Chondrocyte (in vitro differentiated cells): ENCODE data around the gene TMEM263. TPM values are rescaled to one million over a fixed set of nuclear protein-coding genes. Genes with fewer than 3 reads are reported as not detected.
"Not testable (repeated sequence)": the region's sequence is repeated elsewhere in the genome, so short reads cannot be mapped to it uniquely, and the experiment has no call there.

ENCODE experiments used
- DNase-seq: peaks from one replicate; pipeline ENCODE4 v3.0.0; 2021; ENCODE audit warnings: mixed read lengths, low spot score
- H3K27ac Mint-ChIP-seq: one replicate; pipeline ENCODE4 v1.8.0; 2021; ENCODE audit warnings: mild to moderate bottlenecking, moderate library complexity, mixed read lengths; ENCODE audit not compliant: unreplicated experiment
- H3K27me3 Mint-ChIP-seq: 2 replicates; pipeline ENCODE4 v1.8.0; 2021; ENCODE audit warnings: low read depth, mixed read lengths
- H3K36me3 Mint-ChIP-seq: 2 replicates; pipeline ENCODE4 v1.8.0; 2021; ENCODE audit warnings: low read depth, mixed read lengths
- H3K4me1 Mint-ChIP-seq: 2 replicates; pipeline ENCODE4 v1.8.0; 2021; ENCODE audit warnings: low read depth, mild to moderate bottlenecking, mixed read lengths
- H3K4me3 Mint-ChIP-seq: one replicate; pipeline ENCODE4 v1.8.0; 2021; ENCODE audit warnings: mild to moderate bottlenecking, moderate library complexity, mixed read lengths; ENCODE audit not compliant: unreplicated experiment
- H3K9me3 Mint-ChIP-seq: 2 replicates; pipeline ENCODE4 v1.8.0; 2021; ENCODE audit warnings: low read depth, mixed read lengths
- total RNA-seq: library from RNA; stranded (reverse); gene quantifications from 3 replicates; pipeline ENCODE4 v1.2.1, GENCODE V29; 2021
- TF ChIP-seq, protein P1 (sequence below): fragments of 200-600 bp; sonication (generic); IDR thresholded peaks from 2 replicates; pipeline ENCODE4 v1.5.0; 2021; ENCODE audit warnings: antibody characterized with exemption, mild to moderate bottlenecking, moderate library complexity

TMEM263 gene
- total RNA-seq, 1 donor from 2014 or later = 135 TPM

DNA sequence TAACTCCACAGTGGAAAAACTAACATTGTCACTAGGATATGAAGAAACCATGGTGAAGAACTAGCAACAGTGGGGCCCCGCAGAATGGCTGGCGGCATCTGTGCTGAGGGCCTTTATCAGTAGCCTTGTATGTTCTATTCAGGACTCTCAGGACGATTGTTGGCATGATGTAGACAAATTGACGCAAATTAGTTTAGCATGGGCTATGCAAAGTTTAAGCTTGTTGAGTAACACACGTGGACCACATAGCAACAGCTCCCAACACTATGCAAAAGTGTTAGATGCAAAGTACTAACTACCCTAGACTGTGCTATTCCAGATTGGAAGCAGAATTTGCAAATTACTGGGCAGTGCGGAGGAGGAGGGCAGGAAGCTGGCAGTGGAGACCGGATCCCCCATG lies 38.2 kb upstream of the TMEM263 start:
- Mint-ChIP-seq H3K4me3 (no peak overlapping the region), H3K36me3 (no peaks in the 10 kb centered on the region), H3K4me1 (peaks cover 2% of the 10 kb centered on the region), H3K9me3 (no peaks in the 10 kb centered on the region), H3K27ac (no peak overlapping the region), H3K27me3 (peaks cover 2% of the 10 kb centered on the region)
- no peak for DNase-seq
- TF ChIP-seq, protein P1, sequence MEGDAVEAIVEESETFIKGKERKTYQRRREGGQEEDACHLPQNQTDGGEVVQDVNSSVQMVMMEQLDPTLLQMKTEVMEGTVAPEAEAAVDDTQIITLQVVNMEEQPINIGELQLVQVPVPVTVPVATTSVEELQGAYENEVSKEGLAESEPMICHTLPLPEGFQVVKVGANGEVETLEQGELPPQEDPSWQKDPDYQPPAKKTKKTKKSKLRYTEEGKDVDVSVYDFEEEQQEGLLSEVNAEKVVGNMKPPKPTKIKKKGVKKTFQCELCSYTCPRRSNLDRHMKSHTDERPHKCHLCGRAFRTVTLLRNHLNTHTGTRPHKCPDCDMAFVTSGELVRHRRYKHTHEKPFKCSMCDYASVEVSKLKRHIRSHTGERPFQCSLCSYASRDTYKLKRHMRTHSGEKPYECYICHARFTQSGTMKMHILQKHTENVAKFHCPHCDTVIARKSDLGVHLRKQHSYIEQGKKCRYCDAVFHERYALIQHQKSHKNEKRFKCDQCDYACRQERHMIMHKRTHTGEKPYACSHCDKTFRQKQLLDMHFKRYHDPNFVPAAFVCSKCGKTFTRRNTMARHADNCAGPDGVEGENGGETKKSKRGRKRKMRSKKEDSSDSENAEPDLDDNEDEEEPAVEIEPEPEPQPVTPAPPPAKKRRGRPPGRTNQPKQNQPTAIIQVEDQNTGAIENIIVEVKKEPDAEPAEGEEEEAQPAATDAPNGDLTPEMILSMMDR = no peak

DNA sequence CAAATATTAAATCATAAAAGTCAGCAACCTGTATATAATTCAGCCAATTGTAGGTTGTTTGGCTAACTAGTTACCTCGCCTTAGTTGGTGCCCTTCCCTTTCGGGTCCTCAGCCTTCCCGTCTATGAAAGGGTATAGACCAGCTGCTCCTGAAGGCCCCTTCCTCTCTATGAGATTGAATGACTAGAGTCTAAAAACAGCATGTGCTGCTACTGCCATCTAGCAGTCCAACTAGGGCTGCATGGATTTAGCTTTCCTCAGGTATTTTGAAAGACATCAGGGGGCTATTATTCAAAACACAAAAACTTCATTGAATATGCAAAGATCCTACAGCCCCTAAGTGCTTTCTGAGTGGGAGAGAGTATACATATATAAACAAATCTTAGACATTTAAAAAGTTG lies 37.0 kb upstream of the TMEM263 start:
- H3K27ac Mint-ChIP-seq = no peak overlapping the region

DNA sequence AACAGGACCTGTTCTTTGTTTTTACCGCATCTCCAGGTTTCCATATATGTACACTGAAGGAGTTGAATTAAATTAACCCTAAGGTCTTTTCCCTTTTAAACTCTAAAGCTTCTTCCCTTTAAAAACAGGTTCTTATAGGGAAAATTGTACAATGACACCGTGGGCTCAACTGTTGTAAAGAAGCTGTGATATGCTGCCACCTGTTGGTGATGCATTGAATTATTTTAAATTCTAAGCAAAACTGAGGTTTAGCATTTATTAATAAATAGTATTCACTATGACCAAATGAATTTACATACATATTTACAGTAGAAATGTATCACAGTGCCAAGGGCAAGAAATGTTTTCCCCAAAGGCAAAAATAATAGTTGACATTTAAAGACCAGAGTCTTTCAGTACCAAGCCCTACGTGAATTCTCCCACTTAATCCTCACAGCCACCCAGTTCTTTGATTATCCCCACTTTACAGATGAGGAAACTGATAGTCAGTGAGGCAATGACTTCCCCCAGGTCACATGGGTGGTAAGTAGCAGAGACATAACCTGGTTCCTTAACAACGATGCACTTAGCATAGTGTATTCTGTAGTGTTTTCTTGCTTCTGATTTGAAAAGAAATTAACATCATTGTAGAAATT lies 35.7 kb upstream of the TMEM263 start:
- no peak for DNase-seq
- no peak overlapping the region for H3K27ac Mint-ChIP-seq
- TF ChIP-seq, protein P1 = peak; percentile 95
- H3K36me3 Mint-ChIP-seq = no peaks in the 10 kb centered on the region
- peaks cover 2% of the 10 kb centered on the region for H3K4me1 Mint-ChIP-seq
- H3K9me3 Mint-ChIP-seq = peaks cover 7% of the 10 kb centered on the region
- peaks cover 9% of the 10 kb centered on the region for H3K27me3 Mint-ChIP-seq
- H3K4me3 Mint-ChIP-seq = no peak overlapping the region

More for the DNA sequence above, 37.0 kb upstream of the TMEM263 start:
- DNase-seq = no peak
- TF ChIP-seq, protein P1 = peak; percentile 80
- Mint-ChIP-seq H3K27me3 (peaks cover 9% of the 10 kb centered on the region), H3K4me3 (no peak overlapping the region), H3K9me3 (peaks cover 2% of the 10 kb centered on the region), H3K36me3 (no peaks in the 10 kb centered on the region), H3K4me1 (peaks cover 2% of the 10 kb centered on the region)

DNA sequence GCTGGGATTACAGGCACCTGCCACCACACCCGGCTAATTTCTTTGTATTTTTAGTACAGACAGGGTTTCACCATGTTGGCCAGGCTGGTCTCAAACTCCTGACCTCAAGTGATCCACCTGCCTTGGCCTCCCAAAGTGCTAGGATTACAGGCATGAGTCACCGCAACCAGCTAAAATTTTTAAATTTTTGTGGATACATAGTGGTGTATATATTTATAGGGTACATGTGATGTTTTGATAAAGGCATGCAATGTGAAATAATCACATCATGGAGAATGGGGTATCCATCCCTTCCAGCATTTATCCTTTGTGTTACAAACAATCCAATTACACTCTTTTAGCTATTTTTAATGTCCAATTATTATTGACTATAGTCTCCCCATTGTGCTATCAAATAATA lies 33.7 kb upstream of the TMEM263 start:
- H3K4me1 Mint-ChIP-seq, H3K9me3 Mint-ChIP-seq, H3K27ac Mint-ChIP-seq, H3K27me3 Mint-ChIP-seq, H3K4me3 Mint-ChIP-seq, DNase-seq, H3K36me3 Mint-ChIP-seq: not testable (repeated sequence)

DNA sequence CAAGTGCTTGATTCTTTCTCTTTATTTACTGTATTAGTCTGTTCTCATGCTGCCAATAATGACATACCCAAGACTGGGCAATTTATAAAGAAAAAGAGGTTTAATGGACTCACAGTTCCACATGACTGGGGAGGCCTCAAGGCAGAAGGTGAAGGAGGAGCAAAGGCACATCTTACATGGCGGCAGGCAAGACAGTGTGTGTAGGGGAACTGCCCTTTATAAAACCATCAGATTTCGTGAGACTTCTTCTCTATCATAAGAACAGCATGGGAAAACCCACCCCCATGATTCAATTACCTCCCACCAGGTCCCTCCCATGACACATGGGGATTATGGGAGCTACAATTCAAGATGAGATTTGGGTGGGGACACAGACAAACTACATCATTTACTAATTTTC lies 32.1 kb upstream of the TMEM263 start:
- H3K4me3 Mint-ChIP-seq, H3K27ac Mint-ChIP-seq, DNase-seq, H3K9me3 Mint-ChIP-seq, H3K4me1 Mint-ChIP-seq, H3K27me3 Mint-ChIP-seq, H3K36me3 Mint-ChIP-seq: not testable (repeated sequence)

DNA sequence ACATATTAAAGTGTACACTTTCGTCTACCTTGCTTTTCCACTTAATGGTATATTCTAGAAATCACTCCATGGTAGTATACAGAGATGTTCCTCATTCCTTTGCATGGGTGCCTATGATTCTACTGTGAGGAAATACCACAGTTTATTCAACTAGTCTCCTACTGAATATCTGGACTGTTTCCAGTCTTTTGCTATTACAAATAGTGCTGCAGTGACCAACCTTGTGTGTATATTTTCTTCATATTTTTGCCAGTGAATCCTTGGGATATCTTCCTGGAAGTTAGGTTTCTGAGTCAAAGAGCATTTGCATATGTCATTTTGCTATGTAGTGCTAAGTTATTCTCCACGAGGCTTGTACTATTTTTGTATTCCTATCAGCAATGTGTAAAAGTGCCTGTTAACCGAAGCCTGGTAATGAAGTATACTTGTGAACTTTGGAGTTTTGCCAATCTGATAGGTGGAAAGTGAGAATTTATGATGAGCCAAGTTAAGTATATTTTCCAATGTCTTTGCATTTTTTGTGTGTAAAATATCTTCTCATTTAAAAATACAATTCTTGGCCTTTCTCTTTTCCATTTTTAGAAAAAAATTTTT lies 31.3 kb upstream of the TMEM263 start:
- H3K9me3 Mint-ChIP-seq = peaks cover 7% of the 10 kb centered on the region
- no peak overlapping the region for H3K27ac Mint-ChIP-seq
- H3K4me1 Mint-ChIP-seq = peaks cover 2% of the 10 kb centered on the region
- TF ChIP-seq, protein P1 = no peak
- H3K4me3 Mint-ChIP-seq = no peak overlapping the region
- no peaks in the 10 kb centered on the region for H3K36me3 Mint-ChIP-seq
- H3K27me3 Mint-ChIP-seq = peaks cover 12% of the 10 kb centered on the region
- DNase-seq = no peak
